ENCODE measurements around the gene PAWR. TPM values are rescaled to one million over a fixed set of nuclear protein-coding genes. Genes with fewer than 3 reads are reported as not detected.
"Not testable (repeated sequence)": the region's sequence is repeated elsewhere in the genome, so short reads cannot be mapped to it uniquely, and the experiment has no call there.

Gene PAWR
- total RNA-seq, 1 donor from 2014 or later = 110 TPM

DNA sequence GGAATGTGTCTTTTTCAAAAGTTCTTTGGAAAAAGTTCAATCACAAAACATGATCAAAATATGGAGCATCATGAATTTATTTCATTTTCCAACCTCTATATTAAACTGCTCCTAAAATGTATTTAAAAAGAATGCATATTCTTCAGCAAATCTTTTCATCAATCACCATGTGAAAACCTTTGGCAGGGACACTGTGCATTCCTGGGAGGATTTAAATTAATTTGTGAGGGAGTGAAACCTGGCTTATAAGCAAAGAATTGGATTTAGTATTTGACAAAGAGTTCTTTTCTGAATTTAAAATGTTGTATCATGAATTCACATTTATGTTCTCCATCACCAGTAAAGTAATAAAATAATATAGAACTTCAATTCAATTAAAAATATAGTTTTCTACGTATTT is 38.2 kb downstream of the PAWR start:
- DNase-seq (ENCODE audit: low read depth) = no peak
- no peak overlapping the region for H3K4me3 ChIP-seq (ENCODE audit: low read depth, low read length)
- TF ChIP-seq CTCF (conservative IDR thresholded peaks at IDR 0.05; ENCODE audit: low read depth, low read length) = no peak

DNA sequence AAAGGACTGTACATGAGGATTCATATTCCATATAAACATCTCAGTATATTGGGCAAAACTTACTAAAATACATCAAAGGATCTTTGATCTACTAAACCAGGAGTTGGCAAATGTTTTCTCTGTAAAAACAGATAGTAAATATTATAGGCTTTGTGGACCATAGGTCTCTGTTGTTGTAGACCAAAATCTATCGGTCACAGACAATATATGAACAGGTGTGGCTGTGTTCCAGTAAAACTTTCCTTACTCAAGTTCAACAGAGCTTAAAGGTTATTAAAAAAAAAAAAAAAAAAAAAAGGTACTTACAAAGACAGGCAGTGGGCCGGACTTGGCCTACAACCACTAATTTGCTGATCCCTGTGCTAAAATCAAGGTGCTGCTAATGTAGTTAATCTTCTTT is 40.3 kb downstream of the PAWR start:
- no peak overlapping the region for H3K4me3 ChIP-seq (ENCODE audit: low read depth, low read length)
- DNase-seq (ENCODE audit: low read depth) = no peak
- TF ChIP-seq CTCF (conservative IDR thresholded peaks at IDR 0.05; ENCODE audit: low read depth, low read length) = no peak

GRCh38 chr12:79648881-79649280 is 41.9 kb downstream of the PAWR start:
- DNase-seq (ENCODE audit: low read depth) = no peak
- H3K4me3 ChIP-seq (ENCODE audit: low read depth, low read length) = no peak overlapping the region
- TF ChIP-seq CTCF (conservative IDR thresholded peaks at IDR 0.05; ENCODE audit: low read depth, low read length) = no peak

GRCh38 chr12:79646843-79647242 is 43.9 kb downstream of the PAWR start:
- not testable (repeated sequence) for DNase-seq (ENCODE audit: low read depth)

GRCh38 chr12:79645235-79645630 is 45.5 kb downstream of the PAWR start:
- TF ChIP-seq CTCF (conservative IDR thresholded peaks at IDR 0.05; ENCODE audit: low read depth, low read length) = no peak
- no peak overlapping the region for H3K4me3 ChIP-seq (ENCODE audit: low read depth, low read length)
- no peak for DNase-seq (ENCODE audit: low read depth)

More at GRCh38 chr12:79646843-79647242, 43.9 kb downstream of the PAWR start:
- not testable (repeated sequence) for H3K4me3 ChIP-seq (ENCODE audit: low read depth, low read length)

DNA sequence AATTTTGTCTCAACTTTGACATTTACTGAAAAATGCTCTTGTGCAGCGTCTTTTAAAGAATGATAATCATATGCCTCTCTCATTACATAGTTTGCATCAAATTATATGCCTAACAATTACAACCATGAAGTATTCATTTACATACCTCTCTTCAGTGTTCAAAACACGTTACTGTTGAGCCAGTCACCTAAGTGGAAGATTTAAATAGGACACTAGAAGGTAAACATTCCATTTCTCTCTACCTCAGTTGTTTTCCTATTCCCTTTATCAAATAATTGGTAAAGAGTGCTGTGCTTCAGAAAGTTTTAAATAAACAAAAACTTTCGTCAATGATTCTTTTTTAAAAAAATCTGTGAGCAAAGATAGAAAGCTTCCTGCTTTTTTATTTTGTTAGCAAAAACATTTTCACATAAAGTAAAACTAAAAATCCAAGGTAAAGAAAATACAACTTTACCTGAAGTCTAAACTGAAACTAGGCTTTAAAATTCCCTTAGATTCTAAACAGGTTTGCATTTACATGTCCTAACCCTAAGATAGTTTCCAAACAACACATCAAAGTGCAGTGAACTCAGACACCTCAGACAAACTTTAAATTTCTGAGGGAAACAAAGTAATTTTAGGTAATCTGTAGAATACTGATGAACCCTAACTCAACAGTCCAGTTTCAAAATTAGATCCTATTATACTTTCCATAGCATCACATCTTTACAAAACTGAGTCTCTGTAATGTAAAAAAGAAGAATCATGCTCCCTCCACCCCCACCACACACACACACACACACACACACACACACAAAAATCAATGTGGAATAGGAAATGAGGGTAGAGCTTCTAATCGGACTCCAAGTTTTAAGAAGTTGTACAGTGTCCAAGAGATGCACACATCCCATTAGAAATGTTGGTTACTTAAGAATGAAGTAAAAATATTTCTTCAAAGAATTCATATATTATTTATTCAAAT is 46.2 kb downstream of the PAWR start:
- no peak for TF ChIP-seq CTCF (conservative IDR thresholded peaks at IDR 0.05; ENCODE audit: low read depth, low read length)
- H3K4me3 ChIP-seq (ENCODE audit: low read depth, low read length) = no peak overlapping the region
- DNase-seq (ENCODE audit: low read depth) = no peak

DNA sequence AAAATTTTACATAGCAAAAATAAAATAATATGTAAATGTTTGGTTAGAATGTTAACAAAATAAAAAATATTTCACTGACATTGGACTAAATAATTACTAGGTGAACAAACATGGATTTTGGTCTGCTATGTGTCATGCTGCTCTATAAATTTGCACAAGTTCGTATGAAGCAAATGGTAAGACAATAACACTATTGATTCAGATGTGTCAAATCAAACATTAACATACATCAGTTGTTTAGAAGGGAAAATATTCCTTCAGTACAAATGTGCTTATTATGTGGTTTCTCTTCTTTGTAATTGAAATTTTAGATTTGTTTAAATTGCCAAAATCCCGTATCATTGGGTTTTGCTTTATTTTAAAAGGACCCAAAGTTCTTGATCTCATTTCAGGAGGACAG is 46.9 kb downstream of the PAWR start:
- H3K4me3 ChIP-seq (ENCODE audit: low read depth, low read length) = no peak overlapping the region
- no peak for TF ChIP-seq CTCF (conservative IDR thresholded peaks at IDR 0.05; ENCODE audit: low read depth, low read length)
- no peak for DNase-seq (ENCODE audit: low read depth)
